MCF 10A (cell line): ENCODE data around the gene CLMN. TPM values are rescaled to one million over a fixed set of nuclear protein-coding genes. Genes with fewer than 3 reads are reported as not detected.

Experiments
- BruUV-seq: library from RNA; stranded (reverse); fragments of 400-500 nt; replicated peaks from 2 replicates; lab custom pipeline; 2021; lab: Mats Ljungman, UMichigan
- CTCF ChIA-PET: fragments of 300-600 bp; sonication (Branson Sonifier 250); formaldehyde crosslinking; extraction: SDS; loops from one replicate; lab custom pipeline; 2021; ENCODE audit warnings: antibody characterized with exemption, inconsistent platforms; lab: Yijun Ruan, JAX
- POLR2A ChIA-PET: fragments of 300-600, 350-650 bp; sonication (Branson Sonifier 250); formaldehyde crosslinking; extraction: SDS; loops from one replicate; lab custom pipeline; 2020; ENCODE audit warnings: antibody characterized with exemption, inconsistent platforms; lab: Yijun Ruan, JAX
- DNase-seq: peaks from one replicate; pipeline ENCODE4 v3.0.0-alpha.2; 2018; ENCODE audit not compliant: unreplicated experiment
- H3K27ac Mint-ChIP-seq: one replicate; pipeline ENCODE4 v1.8.0; 2022; ENCODE audit warnings: mild to moderate bottlenecking, low read depth, mixed read lengths; ENCODE audit not compliant: unreplicated experiment
- H3K27me3 Mint-ChIP-seq: one replicate; pipeline ENCODE4 v1.8.0; 2022; ENCODE audit warnings: mixed read lengths; ENCODE audit not compliant: insufficient read depth, unreplicated experiment
- H3K36me3 Mint-ChIP-seq: one replicate; pipeline ENCODE4 v1.8.0; 2022; ENCODE audit warnings: mild to moderate bottlenecking, moderate library complexity, mixed read lengths; ENCODE audit not compliant: insufficient read depth, unreplicated experiment
- H3K4me1 Mint-ChIP-seq: one replicate; pipeline ENCODE4 v1.8.0; 2022; ENCODE audit warnings: mixed read lengths; ENCODE audit not compliant: insufficient read depth, unreplicated experiment
- H3K4me3 Mint-ChIP-seq: one replicate; pipeline ENCODE4 v1.8.0; 2022; ENCODE audit warnings: mild to moderate bottlenecking, moderate library complexity, mixed read lengths; ENCODE audit not compliant: unreplicated experiment
- H3K9me3 Mint-ChIP-seq: one replicate; pipeline ENCODE4 v1.8.0; 2022; ENCODE audit warnings: mixed read lengths; ENCODE audit not compliant: unreplicated experiment
- intact Hi-C: fragments of 100-400 bp; cut with micrococcal nuclease; formaldehyde crosslinking; loops from 2 replicates; pipeline ENCODE4 v1.14.1; 2022
- total RNA-seq: library from RNA; stranded (reverse); gene quantifications from 2 replicates; pipeline ENCODE4 v1.2.3, GENCODE V29; 2022
- TF ChIP-seq, protein P1 (sequence below): fragments of 200-600 bp; IDR thresholded peaks from one replicate; pipeline ENCODE4 v1.8.0; 2022; ENCODE audit warnings: antibody characterized with exemption, mild to moderate bottlenecking; ENCODE audit not compliant: unreplicated experiment

CLMN gene
- total RNA-seq, 1 experiment from 2014 or later = 17.9 TPM

DNA sequence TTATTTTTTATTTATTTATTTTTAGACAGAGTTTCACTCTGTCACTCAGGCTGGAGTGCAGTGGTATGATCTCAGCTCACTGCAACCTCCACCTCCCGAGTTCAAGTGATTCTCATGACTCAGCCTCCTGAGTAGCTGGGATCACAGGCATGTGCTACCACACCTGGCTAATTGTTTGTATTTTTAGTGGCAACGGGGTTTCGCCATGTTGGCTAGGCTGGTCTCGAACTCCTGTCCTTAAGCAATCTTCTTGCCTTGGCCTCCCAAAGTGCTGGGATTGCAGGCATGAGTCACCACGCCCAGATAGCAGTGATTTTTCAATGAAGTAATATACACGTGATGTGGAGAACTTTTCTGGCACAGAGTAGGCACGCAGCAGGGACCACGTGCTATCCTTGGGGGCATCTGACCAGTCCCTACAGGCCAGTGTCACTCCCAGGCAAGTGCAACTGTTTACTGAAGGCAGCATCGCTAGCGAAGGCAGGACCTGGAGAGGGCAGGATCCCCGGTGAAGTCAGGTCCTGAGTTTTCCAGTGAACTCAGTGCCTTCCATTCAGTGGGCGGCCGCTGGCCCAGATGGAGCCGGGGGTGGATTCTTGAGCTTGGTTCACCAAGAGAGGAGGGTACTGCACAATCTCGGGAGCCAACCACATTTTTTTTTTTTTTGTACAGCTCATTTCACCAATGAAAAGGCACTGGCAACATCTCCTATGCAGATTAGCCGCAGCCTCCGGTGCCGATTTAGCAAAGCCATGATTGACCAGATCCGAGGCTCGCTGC lies 11.1 kb upstream of the CLMN start:
- DNase-seq = no peak
- BruUV-seq = no TSS peak
- Mint-ChIP-seq H3K27me3 (no peaks in the 10 kb centered on the region), H3K4me1 (peaks cover 13% of the 10 kb centered on the region), H3K4me3 (no peak overlapping the region), H3K27ac (no peak overlapping the region), H3K9me3 (no peaks in the 10 kb centered on the region), H3K36me3 (no peaks in the 10 kb centered on the region)
- CTCF ChIA-PET = interaction anchor here (0.8 to 1.6 kb wide), 3 partner anchors 8 to 31 kb away, joined by 3 to 5 read pairs (median 4); no protein-coding TSS in a partner anchor
- intact Hi-C loops = no loop called here
- TF ChIP-seq, protein P1, sequence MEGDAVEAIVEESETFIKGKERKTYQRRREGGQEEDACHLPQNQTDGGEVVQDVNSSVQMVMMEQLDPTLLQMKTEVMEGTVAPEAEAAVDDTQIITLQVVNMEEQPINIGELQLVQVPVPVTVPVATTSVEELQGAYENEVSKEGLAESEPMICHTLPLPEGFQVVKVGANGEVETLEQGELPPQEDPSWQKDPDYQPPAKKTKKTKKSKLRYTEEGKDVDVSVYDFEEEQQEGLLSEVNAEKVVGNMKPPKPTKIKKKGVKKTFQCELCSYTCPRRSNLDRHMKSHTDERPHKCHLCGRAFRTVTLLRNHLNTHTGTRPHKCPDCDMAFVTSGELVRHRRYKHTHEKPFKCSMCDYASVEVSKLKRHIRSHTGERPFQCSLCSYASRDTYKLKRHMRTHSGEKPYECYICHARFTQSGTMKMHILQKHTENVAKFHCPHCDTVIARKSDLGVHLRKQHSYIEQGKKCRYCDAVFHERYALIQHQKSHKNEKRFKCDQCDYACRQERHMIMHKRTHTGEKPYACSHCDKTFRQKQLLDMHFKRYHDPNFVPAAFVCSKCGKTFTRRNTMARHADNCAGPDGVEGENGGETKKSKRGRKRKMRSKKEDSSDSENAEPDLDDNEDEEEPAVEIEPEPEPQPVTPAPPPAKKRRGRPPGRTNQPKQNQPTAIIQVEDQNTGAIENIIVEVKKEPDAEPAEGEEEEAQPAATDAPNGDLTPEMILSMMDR = no peak
- POLR2A ChIA-PET = no interaction called here

DNA sequence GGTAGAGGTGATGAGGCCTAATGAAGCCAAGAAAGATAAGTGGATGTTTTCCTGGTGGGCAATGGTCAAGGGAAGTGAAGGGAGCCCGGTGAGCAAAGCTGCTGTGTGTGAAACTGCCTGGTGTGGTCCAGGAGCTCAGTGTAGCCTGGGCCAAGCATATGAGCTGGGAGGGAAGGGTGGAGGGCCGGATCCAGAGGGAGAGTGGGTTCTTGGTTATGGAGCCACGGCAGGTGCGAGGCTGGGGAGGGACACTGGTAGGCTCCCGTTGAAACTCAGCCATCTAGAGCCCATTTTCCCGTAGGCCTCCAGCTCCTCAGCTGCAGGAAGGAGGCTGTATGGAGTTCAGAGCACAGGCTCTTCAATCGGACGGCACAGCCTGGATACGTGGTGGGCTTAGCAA lies 10.2 kb upstream of the CLMN start:
- Mint-ChIP-seq H3K27ac (no peak overlapping the region), H3K4me3 (no peak overlapping the region), H3K9me3 (no peaks in the 10 kb centered on the region), H3K27me3 (no peaks in the 10 kb centered on the region), H3K4me1 (peaks cover 13% of the 10 kb centered on the region), H3K36me3 (no peaks in the 10 kb centered on the region)
- no peak for DNase-seq
- intact Hi-C loops = no loop called here
- ChIA-PET POLR2A (no interaction called here), CTCF (interaction anchor here (0.8 to 1.6 kb wide), 2 partner anchors 9 to 31 kb away, joined by 4 to 5 read pairs; no protein-coding TSS in a partner anchor)
- BruUV-seq = no TSS peak
- TF ChIP-seq, protein P1 = no peak

DNA sequence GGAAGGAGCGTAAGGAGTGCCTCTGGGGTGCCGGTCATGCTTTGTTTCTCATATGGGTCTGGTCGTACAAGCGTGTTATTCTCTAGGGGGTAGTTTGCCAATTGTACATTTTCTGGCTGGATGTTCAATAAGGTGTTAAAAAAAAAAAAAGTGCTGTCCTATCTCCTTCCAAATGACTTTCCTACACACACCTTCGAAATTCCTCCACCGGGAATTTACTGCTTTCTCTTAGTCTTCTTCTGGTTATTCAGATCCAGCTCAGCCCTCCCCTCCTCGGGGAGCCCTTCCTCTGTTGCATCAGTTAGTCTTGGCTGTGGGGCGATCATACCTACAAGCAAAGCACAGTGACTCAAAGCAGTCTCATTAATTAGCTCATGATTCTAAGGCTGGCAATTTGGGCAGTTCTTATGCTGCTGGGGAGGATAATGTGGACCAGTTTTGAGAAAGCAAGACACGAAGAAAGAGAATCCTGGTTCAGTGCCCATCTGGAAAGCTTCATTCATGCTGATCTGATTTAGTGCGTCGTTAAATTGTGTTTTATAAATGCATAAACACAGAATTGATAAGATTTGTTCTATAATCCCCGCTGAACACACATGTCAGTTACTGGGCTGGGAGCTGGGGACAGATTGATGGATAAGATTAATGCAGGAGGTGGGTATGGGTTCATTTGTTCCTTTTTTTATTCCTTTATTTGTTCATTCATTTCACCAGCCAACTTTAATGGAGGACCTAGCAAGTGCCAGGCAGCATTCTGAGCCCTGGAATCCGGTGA lies 9.2 kb upstream of the CLMN start:
- intact Hi-C loops = no loop called here
- no peaks in the 10 kb centered on the region for H3K36me3 Mint-ChIP-seq
- H3K27me3 Mint-ChIP-seq = no peaks in the 10 kb centered on the region
- H3K4me3 Mint-ChIP-seq = no peak overlapping the region
- no peak overlapping the region for H3K27ac Mint-ChIP-seq
- POLR2A ChIA-PET = interaction anchor here (0.6 to 1.6 kb wide), 6 partner anchors 9 to 1247 kb away, joined by 3 to 5 read pairs (median 4); partner anchors contain the start of gene CLMN
- DNase-seq = peak; percentile 40
- TF ChIP-seq, protein P1 = no peak
- no peaks in the 10 kb centered on the region for H3K9me3 Mint-ChIP-seq
- CTCF ChIA-PET = interaction anchor here (0.6 to 1.6 kb wide), 2 partner anchors 12 to 32 kb away, joined by 3 to 5 read pairs; no protein-coding TSS in a partner anchor
- no TSS peak for BruUV-seq
- H3K4me1 Mint-ChIP-seq = peaks cover 21% of the 10 kb centered on the region
